GM18951 (cell line): ENCODE data around the gene CTRL.
A peak's percentile ranks its signal among the peaks of the same experiment; 100 is the strongest.

Experiments
- POLR2A ChIP-seq: IDR thresholded peaks from 4 replicates; pipeline ENCODE4 v1.6.1; 2011; ENCODE audit warnings: mild to moderate bottlenecking; ENCODE audit not compliant: insufficient read length, insufficient read depth; ENCODE audit errors: extremely low read depth
- in situ Hi-C: fragments of 300-500 bp; cut with MboI; formaldehyde crosslinking; loops from one replicate; pipeline ENCODE4 v1.12.0; 2022; ENCODE audit warnings: low sequenced_read_pairs, mixed read lengths, inconsistent platforms; ENCODE audit not compliant: unreplicated experiment

Gene CTRL

DNA sequence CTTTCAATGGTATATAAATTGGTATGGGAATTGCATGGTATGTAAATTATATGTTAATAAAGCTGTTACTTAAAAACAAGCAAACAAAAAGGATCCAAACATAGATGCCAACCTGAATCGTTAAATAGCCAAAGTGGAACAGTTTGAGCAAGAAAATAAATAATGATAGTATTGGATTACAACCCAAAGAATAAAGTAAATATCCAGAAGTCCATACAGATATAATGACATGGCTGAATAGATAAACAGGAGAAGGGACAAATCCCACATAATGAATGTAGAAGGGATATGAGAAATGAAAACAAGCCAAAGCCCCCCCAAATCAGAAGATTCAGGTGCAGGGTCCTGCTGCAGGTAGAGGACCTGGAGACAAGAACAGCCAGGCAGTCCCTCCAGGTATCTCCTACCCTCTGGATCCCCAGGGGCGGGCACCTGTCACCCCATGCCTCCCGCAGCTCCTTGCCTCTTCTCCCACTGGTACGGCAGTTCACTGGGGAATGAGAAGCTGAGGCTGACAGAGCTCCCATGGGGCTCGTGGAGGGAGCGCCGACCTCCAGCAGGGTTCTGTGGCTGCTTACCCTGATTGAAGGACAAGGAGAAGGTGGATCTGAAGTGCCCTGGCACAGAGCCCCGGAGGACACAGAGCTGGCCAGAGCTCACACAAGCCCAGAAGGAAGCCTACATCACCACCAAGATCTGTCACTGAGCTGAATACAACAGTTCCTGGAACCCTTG, 22.1 kb upstream of the CTRL start:
- in situ Hi-C loops, result no loop called here
- no peak for TF ChIP-seq POLR2A

GRCh38 chr16:67951485-67951884, 19.8 kb upstream of the CTRL start:
- no peak for TF ChIP-seq POLR2A
- in situ Hi-C loops, result no loop called here

DNA sequence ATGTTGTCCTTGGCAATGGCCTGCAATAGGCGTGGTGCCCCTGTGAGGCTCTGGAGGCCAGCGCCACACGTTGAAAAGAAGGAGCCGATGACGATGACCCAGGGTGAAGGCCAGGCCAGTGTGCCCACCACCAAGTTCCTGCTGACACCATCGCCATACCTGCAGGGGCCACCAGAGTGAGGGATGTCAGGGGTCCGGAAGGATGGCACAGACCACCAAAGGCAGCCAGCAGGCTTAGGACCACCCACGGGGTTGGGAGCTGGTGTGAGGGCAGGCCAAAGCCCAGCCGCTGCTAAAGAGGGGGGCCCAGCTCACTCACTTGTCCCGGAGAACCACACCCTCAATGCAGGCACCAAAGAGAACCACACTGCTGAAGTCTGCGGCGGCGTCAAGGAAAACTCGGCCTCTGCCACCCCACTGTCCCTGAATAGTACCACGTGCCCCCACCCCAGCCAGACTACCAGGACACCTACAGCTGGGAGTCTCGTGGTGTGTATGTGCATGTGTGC, 18.7 kb upstream of the CTRL start:
- no peak for TF ChIP-seq POLR2A

DNA sequence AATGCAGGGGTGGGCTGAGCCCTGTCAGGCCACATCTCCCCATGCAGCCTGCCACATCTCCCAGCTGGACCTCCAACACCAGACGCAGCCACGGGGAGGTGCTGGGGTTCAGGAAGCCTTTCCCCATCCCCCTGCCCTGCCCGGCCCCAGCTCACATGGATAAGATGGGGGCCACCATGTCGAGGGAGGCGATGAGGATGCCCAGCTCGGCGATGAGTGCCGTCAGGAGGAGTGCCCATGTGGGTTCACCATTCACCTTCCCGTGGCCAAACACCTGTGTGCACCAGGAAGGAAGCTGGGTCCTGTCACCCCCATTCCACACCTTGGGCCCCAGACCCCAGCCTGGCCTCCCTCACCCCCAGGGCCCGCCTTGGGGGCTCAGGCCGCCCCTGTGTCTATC, 18.0 kb upstream of the CTRL start:
- in situ Hi-C loops, result no loop called here
- TF ChIP-seq POLR2A, result no peak

More for the DNA sequence above, 18.7 kb upstream of the CTRL start:
- in situ Hi-C loops, result no loop called here

- in situ Hi-C loops, result no loop called here
- no peak for TF ChIP-seq POLR2A
These were observed 16.4 kb upstream of the CTRL start for GRCh38 chr16:67948015-67948414.

DNA sequence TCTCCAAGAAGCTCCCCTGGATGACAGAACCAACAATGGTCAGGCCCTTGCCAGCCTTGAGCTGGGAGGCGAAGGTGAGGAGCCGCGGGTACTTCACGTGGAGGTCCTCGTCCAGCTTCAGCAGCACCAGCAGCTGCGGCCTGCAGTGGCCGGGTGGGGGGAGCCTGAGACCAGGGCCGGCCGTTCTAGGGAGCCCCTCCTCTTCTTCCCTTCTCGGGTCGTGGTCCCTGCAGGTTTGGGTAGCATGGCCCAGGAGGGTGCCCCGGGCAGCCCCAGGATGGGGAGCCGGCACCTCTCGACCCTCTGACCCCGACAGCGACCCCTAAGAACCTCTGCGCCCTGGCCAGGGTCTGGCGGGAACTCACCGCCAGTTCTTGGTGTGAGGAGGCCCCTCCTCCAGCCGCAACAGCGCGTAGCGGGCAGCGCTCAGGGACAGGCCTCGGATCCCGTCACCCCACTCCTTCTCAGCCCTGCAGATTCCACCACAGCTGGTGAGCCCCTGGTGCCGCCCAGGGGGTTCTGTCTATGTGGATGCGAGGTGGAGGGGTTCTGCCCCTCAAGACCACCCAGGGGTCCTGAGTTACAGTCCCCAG, 15.4 kb upstream of the CTRL start:
- in situ Hi-C loops, result no loop called here
- peak; percentile 18 for TF ChIP-seq POLR2A

- no peak for TF ChIP-seq POLR2A
- in situ Hi-C loops, result no loop called here
These were observed 14.5 kb upstream of the CTRL start for GRCh38 chr16:67946128-67946569.

DNA sequence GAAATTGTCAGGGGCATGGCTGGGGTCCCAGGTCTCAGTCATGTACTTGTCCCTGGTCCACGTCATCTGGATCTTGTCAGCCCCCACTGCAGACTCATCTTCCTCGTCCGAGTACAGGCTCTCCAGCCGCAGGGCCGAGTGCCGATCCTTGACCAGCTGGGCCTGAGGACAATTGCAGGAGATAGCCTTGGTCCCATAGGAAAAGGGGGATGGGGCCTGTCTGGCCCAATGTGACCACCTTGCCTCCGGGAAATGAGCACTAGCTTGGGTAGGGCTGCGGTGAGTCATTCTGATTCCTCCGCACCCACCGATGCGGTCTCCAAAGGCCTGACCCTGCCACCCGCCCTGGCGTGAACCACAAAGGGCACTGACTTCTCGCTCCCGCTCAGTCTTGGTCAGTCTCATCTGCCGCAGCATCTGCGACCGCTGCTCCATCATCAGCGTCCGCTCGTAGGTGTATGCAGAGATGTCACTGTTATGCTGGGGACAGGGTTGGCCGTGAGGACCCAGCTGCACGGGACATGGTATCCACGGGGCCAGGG, 13.8 kb upstream of the CTRL start:
- in situ Hi-C loops, result no loop called here
- no peak for TF ChIP-seq POLR2A

- TF ChIP-seq POLR2A, result no peak
- in situ Hi-C loops, result no loop called here
These were observed 13.2 kb upstream of the CTRL start for GRCh38 chr16:67944690-67945391.

DNA sequence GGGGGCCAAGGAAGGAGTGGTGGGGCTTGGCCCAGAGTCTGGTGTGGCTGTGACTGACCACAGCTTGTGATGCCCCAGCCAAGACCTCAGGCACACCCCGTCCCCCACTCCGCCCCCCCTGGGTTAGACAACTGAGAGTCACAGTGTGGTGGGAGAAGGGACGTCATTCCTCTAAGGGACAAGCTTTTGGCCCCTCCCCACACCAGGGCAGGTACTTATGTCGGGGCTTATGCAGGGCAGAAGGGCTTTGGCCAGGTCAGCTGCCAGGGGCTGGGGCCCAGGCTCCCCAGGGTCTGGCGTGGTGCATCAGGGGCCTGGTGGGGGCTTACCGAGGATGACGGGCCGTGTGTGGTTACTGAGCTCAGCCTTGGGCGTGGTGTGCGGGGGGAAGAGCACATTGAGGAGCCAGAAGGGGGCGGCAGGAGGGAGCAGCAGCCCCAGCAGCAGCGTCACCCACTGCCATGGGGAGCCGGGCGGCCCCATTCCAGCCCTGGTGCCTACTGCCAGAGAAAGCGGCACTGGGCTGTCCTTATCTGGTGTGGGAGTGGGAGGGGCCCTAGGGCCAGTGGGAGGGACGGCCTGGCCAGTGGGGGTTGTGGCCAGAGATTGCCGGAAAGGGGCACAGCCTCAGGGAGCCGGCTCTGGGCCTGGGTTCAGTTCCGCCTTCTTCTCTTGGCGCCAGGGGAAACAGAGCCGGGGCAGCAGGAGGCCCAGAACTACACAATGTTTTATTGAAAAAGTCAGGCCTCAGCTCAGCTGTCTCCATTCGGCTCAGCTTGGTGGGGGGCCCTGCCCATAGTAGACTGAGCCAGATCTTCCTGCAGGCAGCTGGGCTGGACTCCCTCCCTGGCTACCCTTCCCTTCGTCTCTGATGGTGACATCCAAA, 12.2 kb upstream of the CTRL start, which contains the start of gene LCAT:
LCAT (minus strand) TSS at position 502 of the 886 bp plus-strand sequence; CDS start at position 483, 19 bp downstream.
- no peak for TF ChIP-seq POLR2A
- in situ Hi-C loops, result no loop called here

DNA sequence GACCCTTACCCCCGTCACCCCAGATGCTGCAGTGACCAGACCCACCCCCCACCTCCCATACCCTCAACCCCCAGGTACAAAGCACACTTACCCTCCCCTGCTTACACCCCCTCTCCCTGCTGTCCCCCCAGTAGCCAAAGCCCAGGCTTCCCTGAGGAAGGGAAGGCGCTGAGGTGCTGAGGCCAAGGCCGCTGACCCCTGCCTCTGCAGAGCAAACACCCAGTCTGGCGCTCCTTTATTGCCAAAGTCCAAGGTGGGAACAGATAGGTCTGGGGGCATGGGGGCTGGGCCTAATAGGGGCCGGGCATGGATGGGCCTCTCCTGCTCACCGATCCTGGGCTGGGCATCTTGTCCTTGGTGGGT, 11.6 kb upstream of the CTRL start:
- in situ Hi-C loops, result no loop called here
- TF ChIP-seq POLR2A, result no peak

DNA sequence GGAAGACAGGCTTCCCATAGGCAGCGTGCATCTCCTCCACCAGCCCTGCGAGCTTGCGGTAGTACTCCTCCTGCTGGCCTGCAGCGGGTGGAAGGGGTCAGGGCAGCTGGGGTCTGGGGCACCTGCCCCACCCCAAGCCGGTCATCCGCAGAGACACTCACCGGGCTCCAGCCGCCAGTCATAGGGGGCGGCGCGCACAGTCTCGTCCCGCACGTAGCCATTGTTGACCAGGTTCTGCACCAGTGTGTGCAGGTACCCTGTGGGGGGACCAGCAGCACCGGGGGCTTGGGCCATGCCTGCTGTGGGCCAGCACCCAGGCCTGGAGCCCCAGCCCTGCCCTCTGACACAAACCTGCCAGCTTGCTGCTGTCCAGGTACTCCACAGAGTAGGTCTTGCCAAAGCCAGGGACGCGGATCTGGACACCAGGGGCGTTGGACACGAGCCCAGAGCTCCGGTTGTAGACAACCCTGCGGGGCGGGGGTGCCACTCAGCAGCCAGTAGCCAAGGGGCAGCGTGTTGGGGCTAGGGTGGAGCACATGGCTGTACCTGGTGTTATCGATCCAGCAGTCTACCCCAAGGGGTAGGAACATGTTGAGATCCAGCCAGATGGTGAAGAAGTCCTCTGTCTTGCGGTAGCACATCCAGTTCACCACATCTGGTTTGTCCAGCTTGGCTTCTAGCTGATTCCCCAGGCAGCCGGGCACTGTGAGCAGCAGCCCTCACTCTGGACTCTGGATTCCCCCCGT, 11.0 kb upstream of the CTRL start:
- no peak for TF ChIP-seq POLR2A
- in situ Hi-C loops, result no loop called here
